Lower leg skin (tissue), 4 donors: ENCODE measurements around the gene SLC7A4. TPM values are rescaled to one million over a fixed set of nuclear protein-coding genes. Genes with fewer than 3 reads are reported as not detected.

Source experiments
- DNase-seq, 2 donors: peaks; one replicate each; pipeline ENCODE4 v3.0.0-alpha.2; 2019; ENCODE audit warnings: low spot score in 2 of 2
- H3K4me3 ChIP-seq: fragments of 200-600 bp; sonication (generic); 2 replicates; pipeline ENCODE4 v1.5.1; 2017; ENCODE audit warnings: mild to moderate bottlenecking, low read depth; ENCODE audit not compliant: poor library complexity, severe bottlenecking
- CTCF ChIP-seq, 3 donors: fragments of 450-650 bp; IDR thresholded peaks; one replicate each; pipeline ENCODE4 v1.5.1; 2016; ENCODE audit warnings: antibody characterized with exemption in 3 of 3, mild to moderate bottlenecking in 3 of 3, moderate library complexity in 2 of 3
- POLR2A ChIP-seq, 2 donors: fragments of 450-650 bp; IDR thresholded peaks; one replicate each; pipeline ENCODE4 v1.6.1; 2016 to 2017; ENCODE audit warnings: antibody characterized with exemption in 2 of 2, mild to moderate bottlenecking in 1 of 2, moderate library complexity in 1 of 2
- WGBS, 2 donors: methylation state at CpG; one replicate each; pipeline ENCODE4 v1.1.5; 2018; 5-methylcytosine and 5-hydroxymethylcytosine counted together
- intact Hi-C: fragments of 100-400 bp; cut with DNase I; formaldehyde crosslinking; loops from one replicate; pipeline ENCODE4 v1.15.0; 2023; ENCODE audit warnings: low total_unique reads
- total RNA-seq, 4 donors: library from RNA; depleted of rRNA; stranded (reverse); fragments of >200 nt; gene quantifications; one replicate each; pipeline ENCODE4 v1.1.0, GENCODE V29; 2016

The SLC7A4 gene
- total RNA-seq, 4 donors from 2014 or later = 1.5 to 4.5 (median 2.8) TPM

GRCh38 chr22:21047730-21048129, 15.4 kb upstream of the SLC7A4 start:
- intact Hi-C loops = no loop called here
- no peak overlapping the region for H3K4me3 ChIP-seq
- no peak for DNase-seq
- no peak for TF ChIP-seq POLR2A (IDR thresholded peaks at IDR 0.05)
- TF ChIP-seq CTCF (IDR thresholded peaks at IDR 0.05) = no peak
- WGBS, 2 donors = 75 to 96% methylated on average over 6 to 7 of the region's 7 CpGs

GRCh38 chr22:21047035-21047661, 14.8 kb upstream of the SLC7A4 start:
- no peak overlapping the region for H3K4me3 ChIP-seq
- intact Hi-C loops = no loop called here
- DNase-seq = no peak
- no peak for TF ChIP-seq POLR2A (IDR thresholded peaks at IDR 0.05)
- TF ChIP-seq CTCF (IDR thresholded peaks at IDR 0.05) = no peak
- WGBS, 2 donors = 85 to 87% methylated on average over 9 to 14 of the region's 14 CpGs

DNA sequence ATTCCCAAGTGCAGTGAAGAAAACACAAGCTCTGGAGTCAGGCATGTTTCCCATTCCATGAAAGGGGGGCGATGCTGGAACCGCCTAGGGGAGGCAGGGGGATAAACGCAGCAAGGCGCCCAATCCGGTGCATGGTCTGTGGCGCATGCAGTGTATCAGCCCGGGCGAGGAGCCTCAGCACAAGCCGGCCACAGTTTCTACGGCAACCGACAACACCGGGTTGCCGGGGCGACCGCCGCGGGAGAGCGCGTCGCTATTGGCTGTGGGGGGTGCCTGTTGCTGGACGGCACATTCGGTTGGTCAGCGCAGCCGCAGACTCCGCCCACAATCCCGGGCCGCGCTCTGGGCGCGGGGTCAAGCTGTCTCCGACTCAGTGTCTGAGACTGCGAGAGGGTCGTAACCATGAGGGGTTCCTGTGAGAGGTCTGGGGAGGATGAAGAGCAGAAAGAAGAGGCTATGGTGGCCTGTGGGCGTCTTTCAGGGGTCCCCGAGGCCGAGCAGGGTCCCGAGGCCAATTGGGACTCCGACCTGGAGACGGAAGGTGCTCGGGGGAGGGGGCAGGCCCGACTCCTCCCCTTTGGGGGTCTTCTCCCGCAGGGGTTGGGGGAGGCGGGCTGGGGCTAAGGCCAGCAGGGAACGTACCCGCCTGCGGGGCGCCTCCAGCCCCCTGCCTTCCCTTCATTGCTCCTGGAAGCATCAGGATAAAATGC, 13.4 kb upstream of the SLC7A4 start, which contains the start of gene LRRC74B:
Gene LRRC74B, plus strand, starts transcription at position 362 of the 710 bp plus-strand sequence. Its CDS starts 41 bp downstream, at position 403.
- H3K4me3 ChIP-seq = no peak within 1 kb of the TSS
- DNase-seq = peak; percentile 68 to 94
- WGBS, 2 donors = 11 to 12% methylated on average over 30 to 46 of the region's 47 CpGs
- no peak for TF ChIP-seq CTCF (IDR thresholded peaks at IDR 0.05)
- no peak for TF ChIP-seq POLR2A (IDR thresholded peaks at IDR 0.05)
- intact Hi-C loops = no loop called here

DNA sequence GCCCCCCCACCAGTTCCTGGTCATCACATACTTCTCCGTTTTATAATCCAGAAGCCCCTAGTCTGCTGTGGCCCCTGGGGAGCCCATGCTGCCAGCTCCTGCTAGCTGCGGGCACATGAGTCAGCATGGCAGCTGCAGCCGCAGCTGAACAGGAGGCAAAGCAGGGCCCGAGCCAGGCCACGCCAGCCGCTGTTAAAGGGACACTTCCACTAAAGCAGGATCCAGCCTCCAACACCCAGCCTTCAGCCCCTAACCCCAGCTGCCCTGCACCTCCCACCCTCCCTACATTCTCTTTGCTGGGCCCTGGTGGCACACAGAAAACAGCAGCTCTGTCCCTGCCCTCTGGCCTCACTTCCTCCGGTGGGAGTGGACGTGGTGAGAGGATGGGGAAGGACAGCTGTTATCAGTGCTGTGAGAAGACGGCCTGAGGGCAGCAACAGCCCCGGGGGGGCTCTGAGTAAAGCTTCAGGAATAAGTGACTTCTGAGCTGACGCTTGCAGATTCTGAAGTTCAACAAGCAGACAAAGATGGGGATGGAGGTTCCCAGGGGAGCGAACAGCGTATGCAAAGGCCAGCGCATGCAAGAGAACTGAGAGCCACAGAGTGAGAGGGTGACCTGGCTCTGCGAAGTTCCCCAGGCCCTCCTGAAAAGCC, 12.7 kb upstream of the SLC7A4 start:
- intact Hi-C loops = no loop called here
- no peak for DNase-seq
- no peak overlapping the region for H3K4me3 ChIP-seq
- 7 to 10% methylated on average over 15 of the region's 15 CpGs for WGBS, 2 donors
- TF ChIP-seq POLR2A (IDR thresholded peaks at IDR 0.05) (no peak), CTCF (IDR thresholded peaks at IDR 0.05) (no peak)

DNA sequence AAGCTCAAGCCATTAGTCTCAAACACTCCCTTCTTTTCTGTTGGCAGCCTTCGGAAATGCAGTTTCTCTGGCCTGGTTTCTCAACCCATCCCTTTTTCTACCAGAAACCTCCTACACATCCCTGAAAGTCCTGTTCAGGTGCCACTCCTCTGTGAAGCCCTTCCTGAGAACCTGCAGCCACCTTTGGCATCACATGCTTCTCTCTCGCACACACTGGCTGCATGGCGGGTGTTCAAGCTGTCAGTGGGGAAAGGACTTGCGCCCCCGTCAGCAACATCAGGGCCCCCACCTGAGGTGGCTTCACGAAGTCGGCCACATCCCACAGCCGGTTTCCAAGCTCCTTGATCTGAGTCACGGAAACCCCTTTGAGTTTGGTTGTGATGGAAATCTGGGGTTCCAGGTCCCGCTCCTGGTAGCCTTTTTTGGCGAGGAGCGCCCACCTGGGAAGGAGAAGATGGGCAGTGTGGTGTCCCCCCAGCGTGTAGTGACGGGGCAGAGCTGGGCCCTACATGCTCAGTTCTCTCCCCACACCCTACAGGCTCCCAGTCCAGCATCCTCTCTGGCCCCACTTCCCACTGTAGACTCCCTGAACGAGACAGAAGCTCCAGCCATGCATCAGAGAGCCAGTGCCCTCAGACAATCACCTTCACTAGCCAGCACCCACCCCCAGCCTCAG, 11.6 kb upstream of the SLC7A4 start:
- 86% methylated on average over 15 of the region's 15 CpGs for WGBS, 2 donors
- TF ChIP-seq POLR2A (IDR thresholded peaks at IDR 0.05) = no peak
- no peak for TF ChIP-seq CTCF (IDR thresholded peaks at IDR 0.05)
- no peak overlapping the region for H3K4me3 ChIP-seq
- intact Hi-C loops = no loop called here
- no peak for DNase-seq
